ENCODE measurements around the gene PDRG1.
"Not testable (repeated sequence)": the region's sequence is repeated elsewhere in the genome, so short reads cannot be mapped to it uniquely, and the experiment has no call there.

PDRG1 gene

GRCh38 chr20:31966991-31967655, 15.3 kb upstream of the PDRG1 start:
- DNase-seq: no peak

- no peak for DNase-seq
Measured at GRCh38 chr20:31963889-31964288, 12.0 kb upstream of the PDRG1 start.

DNA sequence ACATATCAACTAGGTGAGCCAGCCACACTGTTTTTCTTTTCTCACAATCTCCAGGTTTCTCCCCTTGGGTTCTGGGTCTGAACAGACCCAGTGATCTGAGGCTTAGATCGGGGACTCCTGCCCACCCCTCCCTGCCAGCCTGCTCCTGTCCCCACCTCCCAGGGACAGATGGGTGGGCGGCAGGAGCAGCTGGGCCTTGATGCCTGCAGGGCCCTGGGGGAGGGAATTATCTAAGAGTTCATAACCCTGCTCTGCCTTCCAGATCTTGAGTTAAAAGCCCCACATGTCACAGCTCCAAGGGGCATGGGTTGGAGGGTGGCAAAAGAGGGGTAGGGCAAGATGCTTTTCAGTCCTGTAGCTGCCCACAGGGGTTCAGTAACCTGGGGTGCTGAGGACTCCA, 10.9 kb upstream of the PDRG1 start:
- DNase-seq: no peak

GRCh38 chr20:31956556-31957526, 5.0 kb upstream of the PDRG1 start:
- no peak for DNase-seq

GRCh38 chr20:31954500-31954899, 2.7 kb upstream of the PDRG1 start:
- DNase-seq: no peak

GRCh38 chr20:31953556-31954148, 1.8 kb upstream of the PDRG1 start:
- DNase-seq: no peak

DNA sequence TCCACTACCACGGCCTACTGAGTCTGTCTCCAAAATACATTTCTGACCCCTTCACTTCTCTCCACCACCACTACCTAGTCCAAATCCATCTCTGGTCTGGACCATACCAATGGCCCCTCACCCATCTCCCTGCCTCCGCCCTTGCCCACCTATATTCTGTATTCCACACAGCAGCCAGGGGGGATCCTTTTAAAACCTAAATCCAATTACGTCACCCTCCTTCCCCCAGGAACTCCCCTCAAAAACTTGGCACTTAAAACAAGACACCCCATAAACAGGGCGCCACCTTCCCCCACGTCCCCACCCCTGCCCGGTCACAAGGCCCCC, 680 bp downstream of the PDRG1 start:
- DNase-seq: no peak

- no peak for DNase-seq
Measured at GRCh38 chr20:31949877-31950646, 1.8 kb downstream of the PDRG1 start.

DNA sequence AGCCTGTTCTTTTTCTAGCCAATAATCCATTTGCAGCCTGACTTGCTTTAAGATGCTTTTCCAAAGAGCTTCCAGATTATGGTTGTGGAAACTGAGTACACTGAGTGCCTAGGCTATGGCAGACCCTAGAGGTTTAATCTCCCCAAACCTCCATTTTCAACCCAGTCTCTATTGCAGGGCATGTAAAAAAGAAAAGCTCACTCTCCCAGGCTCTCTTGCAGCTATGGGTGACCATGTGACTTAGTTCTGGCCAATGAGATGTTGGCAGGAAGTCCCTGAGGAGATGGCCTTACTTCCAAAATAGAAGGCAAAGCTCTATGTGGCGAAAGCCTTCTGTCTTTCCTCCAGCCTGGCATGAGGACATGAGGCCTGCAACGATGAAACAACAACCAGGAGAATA, 3.8 kb downstream of the PDRG1 start:
- DNase-seq: no peak

GRCh38 chr20:31945785-31946184, 6.1 kb downstream of the PDRG1 start:
- DNase-seq: no peak

- DNase-seq: no peak
Measured at GRCh38 chr20:31945319-31945718, 6.5 kb downstream of the PDRG1 start.

DNA sequence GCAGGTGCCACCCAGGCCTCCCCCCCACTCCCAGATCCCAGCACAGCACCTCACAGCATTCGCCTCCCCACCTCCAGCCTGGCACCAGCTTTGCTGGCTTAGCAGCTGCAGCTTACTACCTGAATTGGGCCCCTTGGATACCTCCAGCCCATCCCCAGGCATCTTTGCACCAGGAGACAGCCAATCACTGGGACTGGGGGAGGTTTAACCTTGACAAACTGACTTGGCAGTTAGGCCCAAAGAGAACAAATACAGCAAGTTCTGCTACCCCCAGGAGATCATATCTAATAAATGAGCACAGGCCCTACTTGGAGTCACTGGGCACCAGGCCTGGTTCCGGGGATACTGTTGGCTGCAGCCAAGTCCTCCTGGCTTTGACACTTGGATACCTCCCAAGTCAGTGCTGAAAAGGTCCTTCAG, 8.8 kb downstream of the PDRG1 start:
- no peak for DNase-seq

DNA sequence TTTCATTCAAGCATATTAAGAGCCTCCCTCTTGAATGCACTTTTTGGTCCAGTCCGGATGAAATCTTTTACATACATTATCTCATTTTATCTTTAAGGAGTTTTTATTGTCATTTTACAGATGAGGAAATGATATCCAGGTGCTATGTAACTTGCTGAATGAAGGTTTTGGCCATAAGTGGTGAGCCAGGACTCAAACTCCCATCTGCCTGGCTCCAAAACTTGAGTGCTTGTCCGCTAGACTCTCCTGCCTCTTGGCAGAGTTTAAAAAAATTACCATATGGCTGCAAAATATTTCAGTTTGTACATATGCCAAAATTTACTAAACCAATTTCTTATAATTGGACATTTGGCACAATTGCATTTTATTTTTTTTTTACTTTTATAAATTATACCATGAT, 12.2 kb downstream of the PDRG1 start:
- DNase-seq: no peak

DNA sequence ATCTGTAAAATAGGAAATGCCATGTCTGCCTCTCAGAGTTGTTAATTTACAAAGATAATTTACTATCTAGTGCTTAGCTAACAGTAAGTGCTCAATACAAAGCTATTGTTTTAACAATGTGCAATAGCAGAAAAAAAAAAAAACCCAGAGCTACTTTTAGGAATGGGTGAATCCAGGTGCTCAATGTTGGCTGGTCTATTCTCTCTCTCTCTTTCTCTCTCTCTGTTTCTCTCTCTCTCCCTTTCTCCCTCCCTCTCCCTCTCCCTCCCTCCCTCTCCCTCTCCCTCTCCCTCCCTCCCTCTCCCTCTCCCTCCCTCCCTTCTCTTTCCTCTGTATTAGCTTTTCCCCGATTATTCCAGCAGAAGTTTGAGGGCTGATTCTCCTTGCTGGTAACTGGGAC, 14.0 kb downstream of the PDRG1 start:
- no peak for DNase-seq

GRCh38 chr20:31936420-31936819, 15.4 kb downstream of the PDRG1 start:
- DNase-seq: no peak

DNA sequence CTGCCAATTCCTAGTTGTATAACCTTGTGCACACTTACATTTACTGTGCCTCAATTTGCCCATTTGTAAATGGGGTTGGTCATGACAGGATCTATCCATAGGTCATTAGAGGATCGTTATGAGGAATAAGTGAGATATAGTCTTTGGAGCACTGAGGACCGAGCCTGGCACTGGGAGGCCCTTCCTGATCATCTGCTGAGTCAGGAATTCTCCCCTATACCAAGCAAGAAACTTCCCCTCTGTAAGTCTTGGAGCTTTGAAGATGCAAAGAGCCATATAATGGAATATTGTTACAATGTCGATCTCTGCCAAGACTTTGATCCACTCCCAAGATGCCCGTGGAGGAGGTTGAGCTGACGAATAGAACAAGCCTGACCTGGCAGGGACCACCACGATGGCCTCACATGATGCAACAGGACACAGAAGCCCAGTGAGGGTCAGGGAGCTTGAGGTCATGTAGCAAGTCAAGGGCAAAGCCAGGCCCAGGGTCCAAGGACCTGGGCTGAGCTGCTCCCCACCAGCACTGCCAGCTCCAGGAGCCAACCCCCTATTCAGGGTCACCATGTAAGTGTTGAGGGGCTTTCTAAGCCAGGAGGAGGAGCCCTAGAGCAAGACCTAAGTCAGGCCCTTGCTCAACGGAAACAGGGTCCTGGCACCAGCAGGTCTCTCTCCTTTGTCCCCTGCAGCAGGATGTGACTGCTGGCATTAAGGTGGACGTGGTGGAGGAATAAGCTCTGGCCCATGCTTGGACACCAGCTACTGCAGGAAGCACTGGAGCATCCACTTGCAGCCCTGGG, 16.7 kb downstream of the PDRG1 start:
- no peak for DNase-seq

- DNase-seq: no peak
Measured at GRCh38 chr20:31934491-31934890, 17.4 kb downstream of the PDRG1 start.

- no peak for DNase-seq
Measured at GRCh38 chr20:31933698-31934097, 18.1 kb downstream of the PDRG1 start.

DNA sequence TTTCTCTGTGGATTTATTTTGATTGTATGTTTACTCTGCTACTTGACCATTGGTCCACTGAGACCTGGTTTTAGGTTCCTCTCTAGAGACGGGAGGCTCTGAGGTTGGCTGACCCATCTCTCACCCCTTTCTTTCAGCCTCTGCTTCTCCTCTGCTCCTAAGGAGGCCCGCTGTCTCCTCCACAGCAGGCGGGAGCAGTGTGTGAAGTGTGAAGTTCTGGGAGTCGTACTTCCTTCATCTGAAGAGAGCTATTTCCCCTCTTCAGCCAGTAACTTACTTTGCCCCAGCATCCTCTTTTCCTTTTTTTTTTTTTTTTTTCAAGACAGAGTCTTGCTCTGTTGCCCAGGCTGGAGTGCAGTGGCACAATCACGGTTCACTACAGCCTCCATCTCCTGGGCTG, 21.1 kb downstream of the PDRG1 start:
- DNase-seq: no peak

DNA sequence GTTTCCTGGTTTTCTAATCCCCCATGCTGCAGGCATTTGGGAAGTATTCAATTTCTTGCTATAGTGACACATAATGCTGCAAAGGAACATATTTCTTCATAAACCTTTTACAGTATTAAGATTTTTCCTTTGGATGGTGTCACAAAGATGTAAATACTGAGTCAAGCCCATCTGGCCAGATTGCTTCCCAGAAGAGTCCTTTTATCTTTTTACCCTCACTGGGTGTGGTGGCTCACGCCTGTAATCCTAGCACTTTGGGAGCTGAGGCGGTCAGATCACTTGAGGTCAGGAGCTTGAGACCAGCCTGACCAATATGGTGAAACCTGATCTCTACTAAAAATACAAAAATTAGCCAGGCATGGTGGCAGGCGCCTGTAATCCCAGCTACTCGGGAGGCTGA, 22.2 kb downstream of the PDRG1 start:
- not testable (repeated sequence) for DNase-seq

- no peak for DNase-seq
Measured at GRCh38 chr20:31927627-31928159, 24.2 kb downstream of the PDRG1 start.

GRCh38 chr20:31926493-31926892, 25.4 kb downstream of the PDRG1 start:
- DNase-seq: no peak
